Gastroesophageal sphincter (tissue), 4 donors: ENCODE results near the gene RALGPS1. TPM values are rescaled to one million over a fixed set of nuclear protein-coding genes. Genes with fewer than 3 reads are reported as not detected.

Experiments
- ATAC-seq: fragments of 150-250 bp; one replicate; pipeline ENCODE4 v1.9.1; 2016; ENCODE audit warnings: mild to moderate bottlenecking, moderate library complexity
- H3K27ac ChIP-seq, 4 donors: fragments of 200-600 bp; sonication (generic) in 3 of 4; 1 replicate in 3 of 4; 2 replicates in 1 of 4; pipeline ENCODE4 v1.5.1; 2016 to 2019
- H3K27me3 ChIP-seq: fragments of 200-600 bp; sonication (generic); one replicate; pipeline ENCODE4 v1.5.1; 2019
- H3K36me3 ChIP-seq, 2 donors: fragments of 200-600 bp; sonication (generic); one replicate each; pipeline ENCODE4 v1.5.1; 2019; ENCODE audit warnings: control low read depth in 1 of 2
- H3K4me1 ChIP-seq, 3 donors: fragments of 200-600 bp; sonication (generic); 1 replicate in 2 of 3; 2 replicates in 1 of 3; pipeline ENCODE4 v1.5.1; 2016 to 2019; ENCODE audit warnings: control low read depth in 2 of 3
- H3K4me3 ChIP-seq, 2 donors: fragments of 200-600 bp; sonication (generic); one replicate each; pipeline ENCODE4 v1.5.1; 2019; ENCODE audit warnings: mild to moderate bottlenecking in 1 of 2, moderate library complexity in 1 of 2
- H3K9me3 ChIP-seq, 3 donors: fragments of 200-600 bp; sonication (generic); one replicate each; pipeline ENCODE4 v1.5.1; 2017 to 2019; ENCODE audit warnings: control low read depth in 2 of 3
- EP300 ChIP-seq: sonication (generic); formaldehyde crosslinking; IDR thresholded peaks from one replicate; pipeline ENCODE4 v1.6.1; 2017; ENCODE audit warnings: antibody characterized with exemption, mild to moderate bottlenecking
- POLR2A ChIP-seq, 2 donors: fragments of 450-650 bp; IDR thresholded peaks; one replicate each; pipeline ENCODE4 v1.6.1; 2017; ENCODE audit warnings: antibody characterized with exemption in 2 of 2, mild to moderate bottlenecking in 2 of 2, moderate library complexity in 1 of 2
- POLR2AphosphoS5 ChIP-seq: sonication (generic); formaldehyde crosslinking; IDR thresholded peaks from one replicate; pipeline ENCODE4 v1.6.1; 2017; ENCODE audit warnings: antibody characterized with exemption
- WGBS, 2 donors: methylation state at CpG; one replicate each; pipeline ENCODE4 v1.1.5; 2018; ENCODE audit warnings: low coverage in 1 of 2; 5-methylcytosine and 5-hydroxymethylcytosine counted together
- total RNA-seq, 4 donors: library from RNA; depleted of rRNA; stranded (reverse); fragments of >200 nt; gene quantifications; one replicate each; pipeline ENCODE4 v1.1.0, GENCODE V29; 2016
- TF ChIP-seq, protein P1 (sequence below), 4 experiments: fragments of 200-600 bp in 2 of 4; fragments of 450-650 bp in 2 of 4; sonication (generic) in 1 of 4; IDR thresholded peaks; one replicate each; pipeline ENCODE4 v1.5.1; 2017 to 2019; ENCODE audit warnings: antibody characterized with exemption in 4 of 4, mild to moderate bottlenecking in 2 of 4, moderate library complexity in 2 of 4

Gene RALGPS1
- total RNA-seq, 4 donors from 2014 or later = 5.9 to 17.4 (median 11.3) TPM

DNA sequence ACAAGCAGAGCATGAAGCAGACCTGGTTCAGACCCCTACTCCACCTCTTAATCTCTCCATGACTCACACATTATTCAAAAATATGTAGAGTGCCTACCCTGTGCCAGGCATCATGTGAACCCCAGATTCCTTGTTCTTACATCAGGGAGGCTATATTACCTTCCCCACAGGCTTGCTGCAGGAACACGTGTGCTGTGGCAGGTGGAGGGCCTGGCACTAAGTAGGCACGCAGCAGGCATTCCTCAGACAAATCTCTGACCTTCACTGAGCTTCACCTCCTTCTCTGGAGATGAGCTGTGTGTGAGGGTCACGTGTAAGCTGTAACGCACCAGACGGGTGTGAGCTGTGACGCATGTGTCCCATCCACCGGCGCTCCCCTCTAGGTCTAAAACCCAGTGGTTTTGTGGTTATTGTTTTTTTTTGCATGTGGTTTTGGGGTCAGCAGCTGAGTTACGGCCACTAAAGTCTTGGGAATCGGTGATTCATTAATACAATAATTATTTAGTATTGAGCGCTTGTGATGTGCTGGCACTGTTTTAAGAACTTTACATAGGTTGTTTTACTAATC, 177.5 kb downstream of the RALGPS1 start:
- Histone ChIP-seq H3K27me3 (no peaks in the 10 kb centered on the region), H3K4me3 (no peak overlapping the region), H3K9me3 (no peaks in the 10 kb centered on the region), H3K36me3 (peaks cover 0 to 81% of the 10 kb centered on the region in 2 donors), H3K27ac (no peak overlapping the region), H3K4me1 (peaks cover 0 to 26% (median 10%) of the 10 kb centered on the region in 3 donors)
- no peak for ATAC-seq
- 90 to 93% methylated on average over 2 to 9 of the region's 11 CpGs for WGBS, 2 donors
- no peak for TF ChIP-seq POLR2AphosphoS5
- TF ChIP-seq, protein P1, sequence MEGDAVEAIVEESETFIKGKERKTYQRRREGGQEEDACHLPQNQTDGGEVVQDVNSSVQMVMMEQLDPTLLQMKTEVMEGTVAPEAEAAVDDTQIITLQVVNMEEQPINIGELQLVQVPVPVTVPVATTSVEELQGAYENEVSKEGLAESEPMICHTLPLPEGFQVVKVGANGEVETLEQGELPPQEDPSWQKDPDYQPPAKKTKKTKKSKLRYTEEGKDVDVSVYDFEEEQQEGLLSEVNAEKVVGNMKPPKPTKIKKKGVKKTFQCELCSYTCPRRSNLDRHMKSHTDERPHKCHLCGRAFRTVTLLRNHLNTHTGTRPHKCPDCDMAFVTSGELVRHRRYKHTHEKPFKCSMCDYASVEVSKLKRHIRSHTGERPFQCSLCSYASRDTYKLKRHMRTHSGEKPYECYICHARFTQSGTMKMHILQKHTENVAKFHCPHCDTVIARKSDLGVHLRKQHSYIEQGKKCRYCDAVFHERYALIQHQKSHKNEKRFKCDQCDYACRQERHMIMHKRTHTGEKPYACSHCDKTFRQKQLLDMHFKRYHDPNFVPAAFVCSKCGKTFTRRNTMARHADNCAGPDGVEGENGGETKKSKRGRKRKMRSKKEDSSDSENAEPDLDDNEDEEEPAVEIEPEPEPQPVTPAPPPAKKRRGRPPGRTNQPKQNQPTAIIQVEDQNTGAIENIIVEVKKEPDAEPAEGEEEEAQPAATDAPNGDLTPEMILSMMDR (IDR thresholded peaks at IDR 0.05) = no peak
- no peak for TF ChIP-seq EP300
- no peak for TF ChIP-seq POLR2A (IDR thresholded peaks at IDR 0.05)

DNA sequence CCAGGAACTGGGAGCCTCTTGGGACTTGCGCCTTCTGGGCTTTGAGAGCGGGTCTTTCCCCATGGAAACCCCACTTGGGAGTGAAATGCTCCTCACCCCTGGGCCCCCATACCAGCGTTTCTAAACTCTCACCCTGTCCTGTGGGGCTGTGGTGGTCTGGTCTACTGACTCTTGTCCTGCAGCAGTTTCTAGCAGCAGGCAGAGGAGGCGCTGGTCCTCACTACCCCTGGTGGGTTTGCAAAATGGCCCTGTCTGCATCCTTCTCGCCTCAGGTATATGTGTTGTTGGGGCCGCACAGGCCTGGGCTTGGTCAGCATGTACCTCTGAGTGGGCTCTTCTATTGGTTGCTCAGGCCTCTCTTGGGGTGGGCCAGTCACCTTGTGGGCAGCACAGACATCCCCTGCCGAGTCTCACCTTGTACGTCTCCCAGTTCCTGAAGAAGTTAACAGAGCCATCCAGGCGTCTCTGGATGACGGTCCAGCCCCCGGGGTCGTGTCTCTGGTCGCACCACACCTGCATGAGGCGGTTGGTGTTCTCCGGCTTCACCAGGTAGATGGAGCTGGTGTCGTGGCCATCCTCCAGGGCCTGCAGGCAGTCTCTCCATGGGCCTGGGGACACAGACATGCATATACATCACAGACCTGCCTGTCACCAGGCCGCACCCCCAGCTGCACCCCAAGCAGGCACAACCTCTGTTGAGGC, 178.9 kb downstream of the RALGPS1 start:
- Histone ChIP-seq H3K36me3 (peaks cover 0 to 71% of the 10 kb centered on the region in 2 donors), H3K27ac (no peak overlapping the region)

DNA sequence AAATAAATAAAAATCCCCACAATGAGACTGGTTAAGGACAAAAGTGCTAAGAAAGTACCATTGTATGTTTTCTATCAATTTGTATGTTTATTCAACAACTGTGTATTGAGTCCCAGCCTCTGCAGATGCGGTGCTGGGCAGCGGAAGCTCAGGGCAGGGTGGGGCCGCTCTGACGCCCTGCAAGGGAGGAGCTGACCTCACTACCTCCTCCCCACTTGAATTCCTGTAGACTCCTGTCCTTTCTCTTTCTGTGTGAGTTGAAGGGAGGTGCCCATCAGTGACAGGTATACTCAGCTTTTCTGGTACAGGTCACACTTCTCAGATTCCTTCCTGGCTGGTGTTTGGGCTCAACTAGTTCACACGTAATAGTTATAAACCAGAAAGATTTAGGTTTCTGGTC, 180.8 kb downstream of the RALGPS1 start:
- Histone ChIP-seq H3K4me3 (no peak overlapping the region), H3K27me3 (no peaks in the 10 kb centered on the region), H3K36me3 (peaks cover 0 to 53% of the 10 kb centered on the region in 2 donors), H3K9me3 (no peaks in the 10 kb centered on the region), H3K4me1 (peaks cover 0 to 30% (median 0%) of the 10 kb centered on the region in 3 donors), H3K27ac (no peak overlapping the region)
- whole genome bisulfite sequencing, 2 donors = 77 to 100% methylated on average over 3 to 5 of the region's 5 CpGs
- no peak for ATAC-seq
- TF ChIP-seq POLR2A (IDR thresholded peaks at IDR 0.05) (no peak), POLR2AphosphoS5 (no peak), EP300 (no peak)
- TF ChIP-seq, protein P1 (IDR thresholded peaks at IDR 0.05) = no peak

More for the DNA sequence above, 178.9 kb downstream of the RALGPS1 start:
- Histone ChIP-seq H3K27me3 (no peaks in the 10 kb centered on the region), H3K9me3 (no peaks in the 10 kb centered on the region), H3K4me1 (peaks cover 0 to 27% (median 10%) of the 10 kb centered on the region in 3 donors), H3K4me3 (no peak overlapping the region)
- no peak for TF ChIP-seq EP300
- no peak for TF ChIP-seq POLR2AphosphoS5
- no peak for TF ChIP-seq POLR2A (IDR thresholded peaks at IDR 0.05)
- TF ChIP-seq, protein P1 (IDR thresholded peaks at IDR 0.05) = no peak
- no peak for ATAC-seq
- 80% methylated on average over 1 of the region's 17 CpGs; no CpG with 5 or more reads in 1 of the 2 donors for WGBS, 2 donors

DNA sequence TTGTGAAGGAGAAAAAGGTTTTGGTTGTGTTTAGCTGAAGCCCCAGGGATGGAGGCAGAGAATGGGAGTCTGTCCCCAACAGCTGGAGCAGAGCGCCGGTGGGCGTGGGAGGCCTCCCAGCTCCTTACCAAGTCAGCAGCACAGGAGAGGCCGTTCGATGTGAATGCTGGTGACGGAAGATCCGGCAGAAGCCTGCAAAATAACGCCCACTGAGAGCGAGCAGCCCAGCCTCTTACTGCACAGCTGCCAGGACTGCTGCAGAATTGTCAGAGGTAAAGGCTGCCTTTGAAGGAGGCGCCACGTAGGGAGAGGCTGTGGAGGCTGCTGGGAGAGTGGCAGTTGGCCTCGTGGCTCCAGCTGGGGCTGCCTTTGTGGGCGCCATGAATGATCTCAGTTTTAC, 181.6 kb downstream of the RALGPS1 start:
- H3K4me1 ChIP-seq = peaks cover 0 to 28% (median 0%) of the 10 kb centered on the region in 3 donors
- TF ChIP-seq POLR2A (IDR thresholded peaks at IDR 0.05) (no peak), POLR2AphosphoS5 (no peak), EP300 (no peak)
- TF ChIP-seq, protein P1 (IDR thresholded peaks at IDR 0.05) = no peak
- WGBS, 2 donors = 95 to 100% methylated on average over 2 to 3 of the region's 13 CpGs
- no peak for ATAC-seq
- no peaks in the 10 kb centered on the region for H3K9me3 ChIP-seq
- H3K27me3 ChIP-seq = no peaks in the 10 kb centered on the region
- H3K36me3 ChIP-seq = peaks cover 0 to 46% of the 10 kb centered on the region in 2 donors
- H3K27ac ChIP-seq = no peak overlapping the region
- no peak overlapping the region for H3K4me3 ChIP-seq

DNA sequence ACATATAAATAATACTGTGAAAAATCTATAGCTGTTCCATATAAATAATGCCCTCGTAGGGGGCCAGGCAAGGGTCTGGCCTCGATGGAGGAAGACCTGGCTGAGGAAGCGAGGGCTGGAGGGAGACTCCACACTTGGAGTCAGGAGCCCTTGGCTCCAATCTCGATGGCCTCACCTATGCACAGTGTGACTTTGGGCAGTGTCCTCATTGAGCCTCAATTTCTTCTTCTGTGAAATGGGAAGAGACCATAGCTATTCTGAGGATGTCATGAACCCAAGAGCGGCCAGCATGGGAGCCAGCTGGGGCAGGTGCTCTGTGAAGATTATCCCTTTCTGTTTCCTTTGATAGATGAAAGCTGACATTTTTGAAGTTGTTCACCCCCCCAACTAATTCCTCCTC, 183.1 kb downstream of the RALGPS1 start:
- H3K4me1 ChIP-seq = peaks cover 0 to 40% (median 0%) of the 10 kb centered on the region in 3 donors
- H3K4me3 ChIP-seq = no peak overlapping the region
- no peak overlapping the region for H3K27ac ChIP-seq
- no peaks in the 10 kb centered on the region for H3K9me3 ChIP-seq
- H3K27me3 ChIP-seq = no peaks in the 10 kb centered on the region
- WGBS, 2 donors = 84 to 95% methylated on average over 5 of the region's 5 CpGs
- H3K36me3 ChIP-seq = peaks cover 0 to 31% of the 10 kb centered on the region in 2 donors
- TF ChIP-seq, protein P1 (IDR thresholded peaks at IDR 0.05) = no peak
- no peak for TF ChIP-seq POLR2AphosphoS5
- no peak for TF ChIP-seq POLR2A (IDR thresholded peaks at IDR 0.05)
- no peak for TF ChIP-seq EP300
- no peak for ATAC-seq
